Cardiac septum (tissue), 1 donor: ENCODE measurements around the gene PGGHG. TPM values are rescaled to one million over a fixed set of nuclear protein-coding genes. Genes with fewer than 3 reads are reported as not detected.
"Not testable (repeated sequence)": the region's sequence is repeated elsewhere in the genome, so short reads cannot be mapped to it uniquely, and the experiment has no call there.

Source experiments
- DNase-seq: peaks from one replicate; pipeline ENCODE4 v3.0.0-alpha.2; 2020; ENCODE audit warnings: low spot score
- intact Hi-C: fragments of 100-400 bp; cut with DNase I; formaldehyde crosslinking; loops from one replicate; pipeline ENCODE4 v1.14.0; 2022
- total RNA-seq: library from RNA; stranded (reverse); fragmentation: NEBNext Ultra II Directional; extraction: Animal tissue kit (Norgen Biotek cat#: 25700); gene quantifications from one replicate; pipeline ENCODE4 v1.2.1, GENCODE V29; 2021
- donor health status: DM: no; HTN: no; CAD: no.

Gene PGGHG
- total RNA-seq, 1 donor from 2014 or later = 11.0 TPM

DNA sequence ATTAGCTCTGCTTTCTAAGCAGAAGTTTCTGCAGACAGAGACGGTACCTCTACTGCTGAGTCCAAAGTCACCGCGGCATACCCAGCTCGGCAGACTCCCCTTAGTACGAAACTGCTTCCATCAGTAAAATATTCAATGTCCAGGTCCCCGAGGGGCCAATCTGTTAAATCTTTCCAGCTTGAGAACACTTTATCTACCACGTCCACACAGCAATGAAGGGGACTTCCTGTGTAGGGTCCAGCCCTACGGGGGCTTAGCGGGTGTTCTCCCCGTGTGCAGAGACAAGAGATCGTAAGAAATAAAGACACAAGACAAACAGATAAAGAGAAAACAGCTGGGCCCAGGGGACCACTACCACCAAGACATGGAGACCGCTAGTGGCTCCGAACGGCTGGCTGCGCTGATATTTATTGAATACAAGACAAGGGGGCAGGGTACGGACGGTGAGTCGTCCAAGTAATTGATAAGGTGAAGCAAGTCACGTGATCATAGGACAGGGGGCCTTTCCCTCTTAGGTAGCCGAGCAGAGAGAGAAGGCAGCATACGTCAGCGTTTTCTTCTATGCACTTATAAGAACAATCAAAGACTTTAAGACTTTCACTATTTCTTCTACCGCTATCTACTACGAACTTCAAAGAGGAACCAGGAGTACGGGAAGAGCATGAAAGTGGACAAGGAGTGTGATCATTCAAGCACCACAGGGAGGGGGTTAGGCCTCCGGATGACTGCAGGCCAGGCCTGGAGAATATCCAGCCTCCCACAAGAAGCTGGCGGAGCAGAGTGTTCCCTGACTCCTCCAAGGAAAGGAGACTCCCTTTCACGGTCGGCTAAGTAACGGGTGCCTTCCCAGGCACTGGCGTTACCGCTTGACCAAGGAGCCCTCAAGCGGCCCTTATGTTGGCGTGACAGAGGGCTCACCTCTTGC lies 35.9 kb downstream of the PGGHG start:
- DNase-seq = peak; percentile 70
- intact Hi-C loops = not testable (repeated sequence)

DNA sequence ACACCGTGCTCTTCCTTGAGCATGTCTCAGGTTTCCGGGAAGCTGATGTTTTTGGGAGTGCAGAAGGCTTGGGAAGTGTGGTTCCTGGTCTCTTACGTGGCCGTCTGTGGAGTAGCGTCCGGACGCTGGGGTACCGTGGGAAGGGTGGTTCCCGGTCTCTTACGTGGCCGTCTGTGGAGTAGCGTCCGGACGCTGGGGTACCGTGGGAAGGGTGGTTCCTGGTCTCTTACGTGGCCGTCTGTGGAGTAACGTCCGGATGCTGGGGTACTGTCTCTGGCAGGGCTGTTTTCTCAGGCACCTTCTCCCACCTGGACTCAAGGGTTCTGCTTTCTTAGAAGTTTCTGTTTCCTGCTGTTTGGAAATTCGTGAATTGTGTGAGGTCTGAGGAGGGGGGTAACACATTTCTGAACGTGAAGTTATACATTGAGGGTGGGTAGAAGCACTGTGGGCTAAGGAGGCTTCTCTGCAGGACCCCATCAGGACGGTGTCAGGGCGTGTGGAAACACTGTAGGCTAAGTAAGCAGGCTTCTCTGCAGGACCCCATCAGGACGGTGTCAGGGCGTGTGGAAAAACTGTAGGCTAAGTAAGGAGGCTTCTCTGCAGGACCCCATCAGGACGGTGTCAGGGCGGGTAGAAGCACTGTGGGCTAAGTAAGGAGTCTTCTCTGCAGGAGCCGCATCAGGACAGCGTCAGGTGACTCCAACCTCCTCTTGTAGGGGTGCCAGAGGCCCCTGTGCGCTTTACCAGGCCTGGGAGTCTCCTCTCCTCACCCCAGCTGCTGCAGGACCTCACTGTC lies 37.1 kb downstream of the PGGHG start:
- intact Hi-C loops = no loop called here
- peak; percentile 85 for DNase-seq

- intact Hi-C loops = no loop called here
- no peak for DNase-seq
Measured at GRCh38 chr11:326592-326841, 37.6 kb downstream of the PGGHG start.

GRCh38 chr11:326842-327580 lies 38.1 kb downstream of the PGGHG start:
- intact Hi-C loops = loop anchor here (1.0 kb wide), 1 partner anchor 28 kb away; no protein-coding TSS in a partner anchor
- peak; percentile 95 for DNase-seq

DNA sequence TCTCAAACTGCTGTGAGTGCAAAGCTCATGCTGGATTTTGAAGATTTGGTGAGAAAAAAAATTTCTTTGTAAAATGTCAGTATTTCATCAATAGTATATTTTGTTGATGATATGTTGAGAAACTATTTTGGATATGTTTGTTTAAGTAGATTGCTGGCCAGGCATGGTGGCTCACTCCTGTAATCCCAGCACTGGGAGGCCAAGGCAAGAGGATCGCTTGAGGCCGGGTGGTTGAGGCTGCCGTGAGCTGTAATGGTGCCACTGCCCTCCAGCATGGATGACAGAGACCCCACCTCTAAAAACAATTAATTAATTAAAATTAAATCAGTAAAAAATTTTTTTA lies 38.6 kb downstream of the PGGHG start:
- DNase-seq = no peak
- intact Hi-C loops = loop anchor here (1.0 kb wide), 1 partner anchor 28 kb away; no protein-coding TSS in a partner anchor

GRCh38 chr11:328012-328411 lies 39.1 kb downstream of the PGGHG start:
- peak; percentile 31 for DNase-seq
- intact Hi-C loops = no loop called here

GRCh38 chr11:328516-329100 lies 39.7 kb downstream of the PGGHG start:
- DNase-seq = peak; percentile 19
- intact Hi-C loops = not testable (repeated sequence)

DNA sequence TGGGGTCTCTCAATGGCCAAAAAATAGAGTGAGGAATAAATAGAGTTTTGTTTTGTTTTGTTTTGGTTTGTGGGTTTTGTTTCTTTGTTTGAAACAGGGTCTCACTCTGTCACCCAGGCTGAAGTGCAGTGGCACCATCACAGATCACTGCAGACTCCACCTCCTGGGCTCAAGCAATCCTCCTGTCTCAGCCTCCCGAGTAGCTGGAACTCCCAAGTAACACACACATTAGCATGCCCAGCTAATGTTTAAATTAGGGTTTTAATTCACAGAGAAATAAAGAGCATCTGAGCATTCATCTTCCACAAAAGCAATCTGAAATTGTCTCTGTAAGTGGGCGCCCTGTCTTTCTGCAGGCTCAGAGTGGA lies 40.9 kb downstream of the PGGHG start:
- DNase-seq = no peak
- intact Hi-C loops = no loop called here

- DNase-seq = peak; percentile 60
- intact Hi-C loops = no loop called here
Measured at GRCh38 chr11:330307-330693, 41.4 kb downstream of the PGGHG start.

DNA sequence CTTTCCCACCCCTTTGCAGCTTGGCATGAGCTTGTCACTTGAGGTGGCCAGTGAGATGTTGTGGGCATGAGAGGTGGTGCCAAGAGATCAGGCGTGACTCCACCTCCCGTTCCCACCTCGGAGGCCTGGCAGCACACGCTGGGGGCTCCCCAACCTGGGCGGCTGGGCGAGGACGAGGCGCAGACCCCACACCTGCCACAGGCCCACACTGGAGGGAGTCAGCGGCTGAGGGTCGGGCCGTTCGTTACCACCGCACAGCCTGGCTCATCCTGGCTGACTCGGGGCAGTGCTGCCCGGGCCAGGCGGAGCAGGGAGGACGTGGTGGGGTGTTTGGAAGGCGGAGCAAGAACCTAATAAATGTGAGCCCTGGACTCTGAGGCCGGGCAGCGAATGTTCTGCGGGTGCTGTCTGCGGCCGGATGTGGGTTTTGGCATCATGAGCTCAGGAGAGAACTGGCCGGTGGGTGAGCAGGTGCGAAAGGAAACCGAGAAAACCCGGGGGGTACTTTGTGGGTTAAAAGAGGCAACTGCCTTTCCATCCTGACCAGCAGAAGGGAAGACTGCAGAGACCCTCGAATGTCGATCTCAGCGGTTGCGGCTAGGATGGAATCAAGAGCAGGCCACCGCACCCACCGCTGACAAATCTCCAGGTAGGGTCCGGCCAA lies 41.9 kb downstream of the PGGHG start:
- intact Hi-C loops = no loop called here
- peak; percentile 77 for DNase-seq

- DNase-seq = peak; percentile 26
- intact Hi-C loops = no loop called here
Measured at GRCh38 chr11:331358-332060, 42.6 kb downstream of the PGGHG start.

DNA sequence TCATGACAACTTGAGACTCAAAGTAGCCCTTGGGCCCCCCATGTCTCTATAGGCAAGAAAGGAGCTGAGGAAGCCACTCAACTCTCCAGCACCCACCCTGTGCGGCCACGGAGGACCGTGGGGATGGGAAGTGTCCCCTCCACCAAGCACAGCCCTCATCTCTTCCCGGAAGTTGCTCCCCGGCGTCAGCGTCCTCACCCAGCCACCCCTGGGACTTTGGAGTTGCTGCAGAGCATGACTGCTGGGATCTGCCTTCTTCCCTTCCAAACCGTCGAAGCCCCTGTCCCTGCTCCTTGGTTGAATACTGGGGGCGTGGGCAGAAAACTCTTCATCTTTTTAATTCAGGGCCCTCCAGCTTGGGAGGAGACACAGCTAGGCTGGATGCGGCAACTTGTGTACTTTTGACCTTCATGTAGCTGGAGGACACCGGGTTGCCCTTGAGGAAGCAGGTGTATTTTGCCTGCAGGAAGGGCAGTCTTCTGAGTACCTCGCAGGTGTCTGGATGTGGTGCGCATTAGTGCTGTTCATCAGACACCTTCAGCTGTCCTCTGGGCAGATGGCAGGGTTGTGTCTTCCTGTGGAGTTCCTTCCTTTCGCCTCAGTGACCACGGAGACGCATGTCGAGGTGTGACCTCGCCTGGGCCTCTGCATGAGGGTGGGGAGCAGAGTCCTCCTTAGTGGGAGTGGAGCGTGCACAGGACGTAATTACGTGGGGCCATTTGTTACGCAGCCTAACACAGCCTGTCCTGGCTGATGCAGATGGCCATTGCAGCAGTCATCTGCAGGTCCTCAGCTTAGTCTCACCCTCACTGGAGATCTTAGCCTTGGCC lies 43.9 kb downstream of the PGGHG start:
- intact Hi-C loops = no loop called here
- peak; percentile 59 for DNase-seq

GRCh38 chr11:333616-334263 lies 44.8 kb downstream of the PGGHG start:
- peak; percentile 53 for DNase-seq
- intact Hi-C loops = not testable (repeated sequence)

DNA sequence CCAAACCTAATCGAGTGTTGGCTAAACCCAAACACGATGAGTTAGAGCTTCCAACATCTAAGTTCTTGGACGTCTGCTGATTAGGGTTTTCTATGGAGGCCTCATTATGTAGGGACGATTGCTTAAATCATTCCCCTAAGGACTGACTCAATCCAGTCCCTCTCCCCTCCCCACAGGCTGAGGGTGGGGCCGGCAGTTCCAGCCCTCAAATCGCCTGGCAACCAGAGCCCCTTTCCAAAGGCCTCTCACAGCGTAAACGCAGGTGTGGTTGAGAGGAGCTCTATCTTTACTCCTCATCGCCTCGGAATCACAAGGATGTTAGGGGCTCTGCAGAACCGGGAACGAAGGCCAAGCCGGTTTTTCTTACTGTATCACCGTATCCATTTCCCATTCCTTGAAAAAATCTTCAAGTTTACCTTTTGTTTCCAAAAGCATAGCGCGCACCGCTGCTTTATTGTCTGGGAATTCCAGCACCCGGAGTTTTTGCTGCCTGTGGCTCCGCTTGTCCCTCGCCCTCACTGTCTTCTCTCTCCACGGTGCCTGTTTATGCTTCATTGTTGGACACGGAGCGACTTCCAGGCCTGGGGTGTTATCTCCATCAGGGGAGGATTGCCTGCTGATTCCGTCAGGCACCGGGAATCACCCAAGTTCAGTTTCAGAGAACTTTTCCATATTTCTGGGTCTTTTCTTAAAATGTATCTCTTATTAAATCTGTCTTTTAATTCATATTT lies 45.5 kb downstream of the PGGHG start:
- peak; percentile 64 for DNase-seq
- intact Hi-C loops = no loop called here

DNA sequence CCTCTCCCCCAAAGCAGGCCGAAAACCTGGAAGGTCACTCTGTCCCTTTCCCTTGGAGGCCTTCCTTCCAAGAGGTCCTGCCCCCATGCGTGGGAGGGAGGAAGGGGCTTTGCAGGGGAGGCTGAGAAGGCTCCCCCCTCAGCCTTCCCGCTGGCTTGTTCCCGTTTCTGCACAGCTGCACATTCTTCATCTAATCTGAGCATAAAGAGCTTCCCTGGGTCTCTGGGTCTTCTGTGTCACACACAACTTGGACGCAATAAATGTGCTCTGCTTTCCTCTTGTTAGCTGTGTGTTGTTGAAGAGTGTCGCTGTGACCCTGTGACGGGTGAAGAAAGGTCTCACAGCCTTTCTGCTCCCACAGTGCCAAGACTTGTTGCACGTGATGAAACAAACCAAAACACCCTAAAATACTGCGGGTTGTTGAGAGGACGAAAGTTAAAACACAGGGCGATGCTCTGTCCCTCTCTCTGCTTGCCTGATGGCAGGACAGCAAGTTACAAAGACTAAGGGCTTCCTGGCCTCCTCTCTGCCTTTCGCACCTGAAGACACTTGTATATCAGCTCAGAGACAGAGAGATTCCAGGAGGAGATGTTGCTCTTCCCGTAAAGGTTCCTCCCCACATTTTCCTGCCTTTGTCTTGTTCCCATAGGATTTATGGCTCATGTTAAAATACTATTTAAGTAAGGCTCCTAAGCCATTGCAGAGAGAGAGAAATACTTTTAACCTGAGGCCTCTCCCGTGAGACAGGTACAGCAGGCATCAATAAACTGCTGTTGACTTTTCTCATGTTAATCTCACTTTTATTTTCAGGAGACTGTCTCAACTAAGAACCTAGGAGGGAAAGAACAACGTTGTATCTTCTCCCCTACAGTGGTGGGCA lies 47.1 kb downstream of the PGGHG start:
- intact Hi-C loops = no loop called here
- peak; percentile 73 for DNase-seq

GRCh38 chr11:336659-337198 lies 47.8 kb downstream of the PGGHG start:
- peak; percentile 14 for DNase-seq
- intact Hi-C loops = no loop called here
